ENCODE measurements around the gene MRAP2.

- TF ChIP-seq CTCF (IDR thresholded peaks at IDR 0.05) (no peak), POLR2A (IDR thresholded peaks at IDR 0.05) (no peak)
These were observed 19.6 kb upstream of the MRAP2 start for GRCh38 chr6:84013931-84014330.
